HL-60 (cell line): Measurements from ENCODE around the gene S100PBP.

Source experiments
- DNase-seq, 2 experiments: peaks; one replicate each; pipeline ENCODE4 v3.0.0-alpha.2; 2010 to 2020; ENCODE audit warnings: low read depth in 1 of 2, low spot score in 1 of 2
- H3K27ac ChIP-seq: fragments of 250-450 bp; sonication (Bioruptor Pico); replicated peaks from 2 replicates; pipeline ENCODE4 v1.5.1; 2020; ENCODE audit warnings: mild to moderate bottlenecking, moderate library complexity
- H3K27me3 ChIP-seq: fragments of 250-450 bp; sonication (Bioruptor Pico); 2 replicates; pipeline ENCODE4 v1.5.1; 2021; ENCODE audit warnings: mild to moderate bottlenecking, moderate library complexity; ENCODE audit not compliant: insufficient read depth, poor library complexity, severe bottlenecking
- H3K4me3 ChIP-seq: replicated peaks from 2 replicates; pipeline ENCODE4 v1.5.1; 2011; ENCODE audit warnings: mild to moderate bottlenecking, control low read depth, low read length; ENCODE audit not compliant: insufficient read depth
- GABPA ChIP-seq: IDR thresholded peaks from 2 replicates; pipeline ENCODE4 v1.6.1; 2012; ENCODE audit warnings: low read depth
- POLR2AphosphoS5 ChIP-seq: IDR thresholded peaks from 2 replicates; pipeline ENCODE4 v1.6.1; 2012; ENCODE audit warnings: low read depth
- SPI1 ChIP-seq: IDR thresholded peaks from 2 replicates; pipeline ENCODE4 v1.6.1; 2012; ENCODE audit warnings: low read depth, mild to moderate bottlenecking, borderline replicate concordance
- TF ChIP-seq, protein P1 (sequence below): IDR thresholded peaks from 2 replicates; pipeline ENCODE4 v1.6.1; 2012; ENCODE audit warnings: low read depth; ENCODE audit not compliant: insufficient replicate concordance
- TF ChIP-seq, protein P2 (sequence below): IDR thresholded peaks from one replicate; pipeline ENCODE4 v1.5.1; 2011; ENCODE audit warnings: low read length, control low read depth, inconsistent platforms; ENCODE audit not compliant: insufficient read depth

The S100PBP gene

DNA sequence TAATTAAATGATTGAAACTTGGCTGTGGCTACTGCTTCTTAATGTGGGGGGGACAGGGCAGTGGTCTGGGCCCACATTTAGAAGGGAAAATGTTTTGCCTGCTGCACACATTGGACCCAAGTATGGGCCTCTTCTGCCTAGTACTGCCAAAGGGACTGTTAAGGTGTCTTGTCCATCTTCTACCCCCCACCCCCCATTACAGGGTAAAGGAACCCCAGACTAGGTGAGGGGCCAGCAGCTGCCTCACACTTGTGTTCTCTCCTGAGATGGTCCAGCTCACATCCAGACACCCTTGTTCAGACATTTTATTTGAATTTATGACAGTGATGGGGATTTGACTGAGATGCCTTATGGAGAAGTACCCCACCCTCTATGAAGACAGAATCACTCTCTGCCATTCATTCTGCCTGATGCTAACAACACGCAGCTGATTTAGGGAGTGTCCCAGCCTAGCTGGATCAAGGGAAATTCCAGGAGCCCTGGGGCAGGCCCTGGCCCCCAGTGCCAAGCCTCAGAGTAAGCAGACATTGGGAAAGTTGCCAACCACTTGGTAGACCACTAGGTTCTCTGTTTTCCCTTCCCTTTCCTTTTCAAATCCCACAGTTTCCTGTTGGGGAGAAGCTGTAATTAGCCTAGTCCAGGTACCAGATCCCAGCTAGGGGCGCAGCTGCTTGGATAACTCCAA lies 42.4 kb upstream of the S100PBP start:
- TF ChIP-seq, protein P1, sequence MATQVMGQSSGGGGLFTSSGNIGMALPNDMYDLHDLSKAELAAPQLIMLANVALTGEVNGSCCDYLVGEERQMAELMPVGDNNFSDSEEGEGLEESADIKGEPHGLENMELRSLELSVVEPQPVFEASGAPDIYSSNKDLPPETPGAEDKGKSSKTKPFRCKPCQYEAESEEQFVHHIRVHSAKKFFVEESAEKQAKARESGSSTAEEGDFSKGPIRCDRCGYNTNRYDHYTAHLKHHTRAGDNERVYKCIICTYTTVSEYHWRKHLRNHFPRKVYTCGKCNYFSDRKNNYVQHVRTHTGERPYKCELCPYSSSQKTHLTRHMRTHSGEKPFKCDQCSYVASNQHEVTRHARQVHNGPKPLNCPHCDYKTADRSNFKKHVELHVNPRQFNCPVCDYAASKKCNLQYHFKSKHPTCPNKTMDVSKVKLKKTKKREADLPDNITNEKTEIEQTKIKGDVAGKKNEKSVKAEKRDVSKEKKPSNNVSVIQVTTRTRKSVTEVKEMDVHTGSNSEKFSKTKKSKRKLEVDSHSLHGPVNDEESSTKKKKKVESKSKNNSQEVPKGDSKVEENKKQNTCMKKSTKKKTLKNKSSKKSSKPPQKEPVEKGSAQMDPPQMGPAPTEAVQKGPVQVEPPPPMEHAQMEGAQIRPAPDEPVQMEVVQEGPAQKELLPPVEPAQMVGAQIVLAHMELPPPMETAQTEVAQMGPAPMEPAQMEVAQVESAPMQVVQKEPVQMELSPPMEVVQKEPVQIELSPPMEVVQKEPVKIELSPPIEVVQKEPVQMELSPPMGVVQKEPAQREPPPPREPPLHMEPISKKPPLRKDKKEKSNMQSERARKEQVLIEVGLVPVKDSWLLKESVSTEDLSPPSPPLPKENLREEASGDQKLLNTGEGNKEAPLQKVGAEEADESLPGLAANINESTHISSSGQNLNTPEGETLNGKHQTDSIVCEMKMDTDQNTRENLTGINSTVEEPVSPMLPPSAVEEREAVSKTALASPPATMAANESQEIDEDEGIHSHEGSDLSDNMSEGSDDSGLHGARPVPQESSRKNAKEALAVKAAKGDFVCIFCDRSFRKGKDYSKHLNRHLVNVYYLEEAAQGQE, result no peak
- 0 out of 2 replicates have a peak, but pooled peaks have one; percentile 12 for TF ChIP-seq POLR2AphosphoS5
- no peak overlapping the region for H3K27ac ChIP-seq
- no peak for DNase-seq
- no peak overlapping the region for H3K4me3 ChIP-seq
- H3K27me3 ChIP-seq, result no peaks in the 10 kb centered on the region

DNA sequence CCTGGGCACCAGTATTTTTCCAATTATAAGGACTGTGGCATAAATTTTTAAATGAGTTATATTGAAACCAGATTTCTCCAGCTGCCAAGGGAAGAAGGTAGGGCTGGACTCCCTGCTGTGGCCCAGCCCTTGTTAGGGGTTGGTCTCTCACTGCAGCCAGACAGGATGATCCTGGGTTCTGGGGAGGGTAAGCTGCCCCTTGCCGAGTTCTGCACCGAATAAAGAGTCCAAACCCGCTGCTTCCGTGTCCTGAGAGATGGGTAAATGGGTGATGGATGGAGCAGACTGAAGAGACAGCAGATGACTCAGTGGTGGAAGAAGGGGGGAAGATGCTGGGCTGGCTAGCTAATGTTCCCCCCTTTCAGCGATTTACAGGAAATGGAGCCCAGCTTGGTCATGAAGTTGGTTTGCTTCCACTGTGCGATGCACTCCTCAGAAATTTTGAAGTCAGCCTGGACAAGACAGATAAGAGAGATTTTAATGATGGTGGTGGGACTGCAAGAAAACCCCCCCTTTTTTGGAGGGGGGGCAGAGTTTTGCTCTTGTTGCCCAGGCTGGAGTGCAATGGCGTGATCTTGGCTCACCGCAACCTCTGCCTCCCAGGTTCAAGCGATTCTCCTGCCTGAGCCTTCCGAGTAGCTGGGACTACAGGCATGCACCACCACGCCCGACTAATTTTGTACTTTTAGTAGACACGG lies 41.7 kb upstream of the S100PBP start:
- no peaks in the 10 kb centered on the region for H3K27me3 ChIP-seq
- DNase-seq, result no peak
- TF ChIP-seq POLR2AphosphoS5, result no peak
- TF ChIP-seq, protein P1, result no peak
- no peak for TF ChIP-seq GABPA
- TF ChIP-seq, protein P2, sequence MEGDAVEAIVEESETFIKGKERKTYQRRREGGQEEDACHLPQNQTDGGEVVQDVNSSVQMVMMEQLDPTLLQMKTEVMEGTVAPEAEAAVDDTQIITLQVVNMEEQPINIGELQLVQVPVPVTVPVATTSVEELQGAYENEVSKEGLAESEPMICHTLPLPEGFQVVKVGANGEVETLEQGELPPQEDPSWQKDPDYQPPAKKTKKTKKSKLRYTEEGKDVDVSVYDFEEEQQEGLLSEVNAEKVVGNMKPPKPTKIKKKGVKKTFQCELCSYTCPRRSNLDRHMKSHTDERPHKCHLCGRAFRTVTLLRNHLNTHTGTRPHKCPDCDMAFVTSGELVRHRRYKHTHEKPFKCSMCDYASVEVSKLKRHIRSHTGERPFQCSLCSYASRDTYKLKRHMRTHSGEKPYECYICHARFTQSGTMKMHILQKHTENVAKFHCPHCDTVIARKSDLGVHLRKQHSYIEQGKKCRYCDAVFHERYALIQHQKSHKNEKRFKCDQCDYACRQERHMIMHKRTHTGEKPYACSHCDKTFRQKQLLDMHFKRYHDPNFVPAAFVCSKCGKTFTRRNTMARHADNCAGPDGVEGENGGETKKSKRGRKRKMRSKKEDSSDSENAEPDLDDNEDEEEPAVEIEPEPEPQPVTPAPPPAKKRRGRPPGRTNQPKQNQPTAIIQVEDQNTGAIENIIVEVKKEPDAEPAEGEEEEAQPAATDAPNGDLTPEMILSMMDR, result no peak
- no peak for TF ChIP-seq SPI1
- no peak overlapping the region for H3K27ac ChIP-seq
- no peak overlapping the region for H3K4me3 ChIP-seq

DNA sequence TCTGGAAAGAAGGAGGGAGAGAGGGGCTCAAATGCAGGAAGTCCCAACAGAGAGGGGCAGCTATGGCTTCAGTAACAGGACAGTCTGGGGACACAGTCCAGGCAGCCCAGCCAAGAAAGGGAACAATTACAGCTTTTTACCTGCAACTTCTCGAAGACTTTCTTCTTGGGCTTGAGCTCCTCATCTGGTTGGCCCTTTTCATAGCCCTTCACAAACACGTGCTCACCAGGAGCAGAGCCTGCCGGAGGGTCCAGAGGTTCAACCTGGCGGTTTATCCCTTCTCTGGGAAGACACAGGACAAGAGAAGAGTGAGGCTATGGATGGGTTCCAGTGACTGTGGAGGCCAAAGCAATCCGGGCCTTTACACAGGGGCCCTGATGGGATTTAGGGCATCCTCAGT lies 38.2 kb upstream of the S100PBP start:
- H3K27me3 ChIP-seq, result no peaks in the 10 kb centered on the region
- no peak overlapping the region for H3K4me3 ChIP-seq
- TF ChIP-seq GABPA (no peak), SPI1 (no peak), POLR2AphosphoS5 (no peak)
- TF ChIP-seq, protein P1, result no peak
- TF ChIP-seq, protein P2, result no peak
- DNase-seq, result no peak
- H3K27ac ChIP-seq, result no peak overlapping the region
